Measurements from ENCODE around the gene H3-3A.

H3-3A gene

DNA sequence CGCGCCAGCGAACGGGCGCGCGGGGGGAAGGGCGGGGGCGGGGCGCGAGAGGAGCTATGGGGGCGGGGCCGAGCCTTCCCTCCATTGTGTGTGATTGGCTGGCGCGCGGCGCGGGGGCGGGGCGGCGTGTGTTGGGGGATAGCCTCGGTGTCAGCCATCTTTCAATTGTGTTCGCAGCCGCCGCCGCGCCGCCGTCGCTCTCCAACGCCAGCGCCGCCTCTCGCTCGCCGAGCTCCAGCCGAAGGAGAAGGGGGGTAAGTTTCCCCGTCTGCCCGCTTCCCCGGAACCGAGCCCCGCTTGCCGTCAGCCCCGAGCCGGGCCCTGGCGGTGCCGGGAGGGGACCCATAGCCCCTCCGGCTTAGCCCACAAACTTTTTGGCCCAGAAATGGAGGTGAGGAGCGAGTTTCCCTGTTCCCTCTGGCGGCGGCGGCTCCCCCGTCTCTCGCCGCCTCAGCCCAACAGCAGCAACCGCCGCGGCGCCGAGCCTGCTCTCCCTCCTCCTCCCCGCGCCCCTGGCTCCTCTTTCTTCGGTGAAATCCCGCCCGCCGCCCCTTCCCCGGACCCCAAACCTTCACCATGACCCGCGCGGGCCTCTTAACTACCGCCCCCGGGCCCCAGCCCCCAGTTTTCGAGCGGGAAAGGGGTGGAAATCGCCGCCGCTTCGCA lies at the start of gene H3-3A:
Gene H3-3A, plus strand, starts transcription at position 159 of the 666 bp plus-strand sequence. CDS start 1,636 bp downstream, outside the sequence.
- peak; percentile 85 for DNase-seq

DNA sequence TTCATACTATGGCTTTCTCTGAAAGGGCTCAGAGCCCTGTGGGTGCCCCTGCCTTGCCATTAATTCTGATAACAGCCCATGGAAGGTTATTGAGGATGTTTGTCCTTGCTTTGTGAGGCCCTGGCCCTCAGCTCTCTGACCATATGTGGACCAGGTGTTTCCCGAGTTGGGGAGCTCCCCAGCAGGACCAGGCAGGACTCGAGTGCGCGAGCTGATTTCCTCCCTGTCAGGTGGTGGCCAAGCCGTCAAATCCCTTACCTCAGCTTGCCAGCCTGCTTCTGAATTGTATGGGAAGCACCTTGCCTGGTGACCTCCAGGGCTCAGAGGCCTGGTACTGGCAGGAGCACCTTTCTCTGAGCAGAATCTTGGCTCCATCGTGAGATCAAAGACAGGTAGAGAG lies 45.4 kb upstream of the H3-3A start:
- DNase-seq, result no peak

- no peak for DNase-seq
Measured at GRCh38 chr1:226019572-226019971, 42.9 kb upstream of the H3-3A start.

- no peak for DNase-seq
Measured at GRCh38 chr1:226021401-226021800, 41.1 kb upstream of the H3-3A start.

- no peak for DNase-seq
Measured at GRCh38 chr1:226021801-226022200, 40.7 kb upstream of the H3-3A start.

DNA sequence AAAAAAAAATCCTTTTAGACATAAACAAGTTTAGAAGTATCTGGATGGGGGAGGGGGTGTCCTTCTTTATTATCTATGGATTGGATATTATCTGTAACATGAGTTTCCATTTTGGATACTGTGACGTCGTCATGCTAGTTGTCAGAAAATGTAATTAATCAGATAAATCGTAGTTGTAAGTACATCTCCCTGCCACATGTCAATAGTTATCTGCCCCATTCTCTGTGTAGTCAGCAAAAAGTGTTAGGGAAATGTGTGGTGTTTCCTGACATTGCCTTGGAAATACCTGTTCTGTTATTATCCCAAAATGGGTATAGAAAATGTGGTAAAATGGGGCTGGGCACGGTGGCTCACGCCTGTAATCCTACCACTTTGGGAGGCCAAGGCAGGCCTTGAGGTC lies 38.8 kb upstream of the H3-3A start:
- no peak for DNase-seq

DNA sequence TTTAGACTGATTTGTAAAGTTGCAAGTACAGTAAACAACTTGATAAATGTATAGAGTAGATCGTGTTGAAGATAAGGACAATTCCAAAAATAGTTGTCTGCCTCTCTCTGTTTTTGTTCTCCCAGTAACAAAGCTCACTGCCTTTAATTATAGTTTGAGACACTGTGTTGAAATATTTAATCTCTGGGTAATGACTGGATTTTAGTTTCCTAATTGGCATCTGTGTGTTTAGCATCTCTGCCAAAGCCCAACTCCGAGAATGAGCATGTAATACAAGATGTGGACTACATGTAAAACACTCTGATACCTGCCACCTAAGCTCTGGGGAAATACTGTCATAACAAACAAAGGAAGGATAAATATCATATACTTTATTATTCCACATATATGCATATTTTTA lies 35.7 kb upstream of the H3-3A start:
- no peak for DNase-seq

DNA sequence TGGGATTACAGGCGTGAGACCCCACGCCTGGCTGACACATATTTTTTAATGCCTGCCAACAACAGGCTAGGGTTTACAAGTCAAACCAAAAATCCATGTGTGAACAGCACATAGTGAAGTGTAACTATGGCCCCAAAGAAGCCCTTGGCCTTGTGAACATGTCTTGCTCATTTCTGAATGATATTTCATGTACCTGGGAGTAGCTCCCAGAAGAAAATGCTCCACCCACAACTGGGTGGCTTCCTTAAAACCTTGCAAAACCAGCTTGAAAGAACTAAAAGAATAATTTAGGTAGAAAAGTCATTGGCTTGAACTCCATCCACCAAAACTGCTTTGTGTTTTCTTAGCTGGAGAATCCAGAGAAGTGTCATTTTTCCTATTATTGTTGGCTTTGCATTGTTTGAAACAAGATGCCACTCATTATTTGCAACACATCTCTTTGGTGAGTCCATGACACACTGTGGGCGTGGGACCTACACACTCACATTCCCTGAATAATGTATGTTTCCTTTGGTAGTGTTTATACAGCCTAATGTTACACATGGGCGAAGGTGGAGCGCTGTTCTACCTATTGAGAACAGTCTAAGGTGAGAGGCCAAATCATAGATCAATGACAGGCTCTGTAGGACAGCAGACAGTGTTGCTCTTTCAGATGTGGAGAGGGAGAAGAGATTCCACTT lies 34.8 kb upstream of the H3-3A start:
- DNase-seq, result no peak

DNA sequence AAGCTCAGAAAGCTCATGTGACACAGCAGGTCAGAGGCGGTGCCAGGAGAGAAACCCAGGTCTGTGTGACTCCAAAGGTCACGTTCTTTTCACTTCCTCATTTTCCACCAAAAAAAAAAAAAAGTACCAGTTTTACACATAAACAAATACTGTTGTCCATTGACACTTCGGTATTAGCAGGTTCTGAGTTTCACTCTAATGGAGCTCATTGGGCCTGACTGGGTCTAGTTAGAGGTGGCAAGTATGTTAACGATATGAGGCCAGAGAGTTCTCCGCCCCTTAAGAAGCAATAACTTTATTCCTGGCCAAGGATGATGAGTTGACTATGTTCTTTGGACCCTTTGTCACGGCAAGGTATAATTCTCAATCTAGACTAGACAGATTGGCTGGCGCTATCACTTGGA lies 33.4 kb upstream of the H3-3A start:
- no peak for DNase-seq

- no peak for DNase-seq
Measured at GRCh38 chr1:226029568-226030225, 32.8 kb upstream of the H3-3A start.

- no peak for DNase-seq
Measured at GRCh38 chr1:226033582-226033981, 28.9 kb upstream of the H3-3A start.

GRCh38 chr1:226033991-226034390 lies 28.5 kb upstream of the H3-3A start:
- no peak for DNase-seq

DNA sequence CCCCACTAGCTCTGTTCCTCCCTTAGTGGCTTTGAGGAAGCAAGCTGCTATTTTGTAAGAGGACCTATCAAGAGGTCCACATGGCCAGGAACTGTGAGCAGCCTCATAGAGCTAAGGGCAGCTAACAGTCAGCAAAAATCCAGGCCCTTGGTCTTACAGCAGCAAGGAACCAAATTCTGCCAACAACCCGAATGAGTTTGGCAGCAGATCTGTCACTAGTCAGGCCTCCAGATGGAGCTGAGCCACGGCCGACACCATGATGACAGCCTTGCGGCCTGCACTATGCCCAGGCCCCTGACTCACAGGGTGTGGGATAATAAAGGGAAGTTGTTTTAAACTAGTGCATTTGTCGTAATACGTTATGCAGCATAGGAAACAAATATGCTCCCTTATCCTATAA lies 28.0 kb upstream of the H3-3A start:
- no peak for DNase-seq

- no peak for DNase-seq
Measured at GRCh38 chr1:226035915-226036314, 26.6 kb upstream of the H3-3A start.

DNA sequence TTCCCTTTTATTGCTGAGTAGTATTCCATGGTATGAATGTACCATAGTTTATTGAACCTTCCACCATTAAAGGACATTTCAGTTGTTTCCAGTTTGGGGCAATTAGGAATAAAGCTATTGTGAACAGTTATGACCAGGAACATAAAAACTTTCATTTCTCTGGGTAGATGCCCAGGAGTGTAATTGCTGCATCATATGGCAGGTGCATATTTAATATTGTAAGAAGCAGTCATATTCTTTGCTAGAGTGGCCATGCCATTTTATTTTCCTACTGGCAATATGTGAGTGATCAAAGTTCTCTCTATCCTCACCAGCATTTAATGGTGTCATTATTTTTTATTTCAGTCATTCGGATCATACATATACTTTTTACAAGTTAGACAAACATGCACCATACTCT lies 23.9 kb upstream of the H3-3A start:
- no peak for DNase-seq

DNA sequence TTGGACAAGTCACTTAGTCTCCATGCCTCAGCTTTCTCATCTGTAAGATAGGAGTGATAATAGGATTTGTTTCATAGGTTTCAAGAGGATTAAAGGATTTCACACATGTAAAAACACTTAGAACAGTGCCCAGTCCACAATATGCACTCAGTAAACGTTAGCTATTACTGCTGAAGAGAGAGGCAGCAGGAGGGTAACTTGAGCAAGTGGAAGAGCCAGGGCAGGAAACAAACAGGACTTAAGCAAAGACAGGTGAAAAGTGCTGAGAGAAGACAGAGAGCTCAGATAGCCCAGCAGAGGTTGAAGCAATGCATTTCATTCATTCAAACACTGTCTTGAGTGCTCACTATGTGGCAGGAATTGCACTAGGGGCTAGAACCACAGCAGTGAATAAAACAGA lies 21.1 kb upstream of the H3-3A start:
- no peak for DNase-seq

GRCh38 chr1:226044514-226045101 lies 17.9 kb upstream of the H3-3A start:
- DNase-seq, result no peak

- DNase-seq, result no peak
Measured at GRCh38 chr1:226046240-226046639, 16.3 kb upstream of the H3-3A start.

DNA sequence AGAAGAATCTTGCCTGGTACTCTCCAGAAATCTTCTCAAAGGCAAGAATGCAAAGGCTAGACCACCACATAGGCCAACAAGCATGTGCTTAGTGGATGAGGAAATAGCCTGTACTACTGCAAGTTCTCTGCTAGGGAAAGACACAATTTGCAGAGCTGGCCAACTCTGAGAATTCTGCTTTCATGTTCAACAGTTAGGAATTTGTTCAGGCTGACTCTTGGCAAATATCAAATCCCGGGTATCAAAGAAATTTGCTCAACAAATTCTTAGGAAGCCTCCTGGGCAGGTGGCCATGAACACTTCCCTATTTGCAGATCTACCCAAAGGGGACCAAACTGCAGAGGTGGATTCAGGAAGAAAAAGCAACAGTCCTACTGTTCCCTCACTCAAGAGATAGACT lies 15.0 kb upstream of the H3-3A start:
- no peak for DNase-seq

DNA sequence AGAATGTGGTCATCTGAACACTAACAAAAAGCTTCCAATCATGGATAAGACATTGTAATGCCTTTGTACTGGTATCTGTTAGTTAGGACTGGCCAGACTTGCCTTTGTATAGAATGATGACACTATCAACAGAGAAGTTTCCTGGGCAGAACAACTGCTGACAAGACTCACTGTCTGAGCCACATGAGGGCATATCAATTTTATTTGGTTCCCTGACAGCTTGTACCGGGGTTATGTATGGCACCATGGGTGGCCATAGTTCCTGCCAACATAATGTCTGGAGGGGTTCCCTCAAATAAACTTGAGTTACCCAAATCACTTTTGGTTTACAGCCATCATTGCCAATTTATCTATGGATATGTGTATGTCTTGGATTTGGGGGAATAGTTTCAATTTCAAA lies 13.6 kb upstream of the H3-3A start:
- no peak for DNase-seq

DNA sequence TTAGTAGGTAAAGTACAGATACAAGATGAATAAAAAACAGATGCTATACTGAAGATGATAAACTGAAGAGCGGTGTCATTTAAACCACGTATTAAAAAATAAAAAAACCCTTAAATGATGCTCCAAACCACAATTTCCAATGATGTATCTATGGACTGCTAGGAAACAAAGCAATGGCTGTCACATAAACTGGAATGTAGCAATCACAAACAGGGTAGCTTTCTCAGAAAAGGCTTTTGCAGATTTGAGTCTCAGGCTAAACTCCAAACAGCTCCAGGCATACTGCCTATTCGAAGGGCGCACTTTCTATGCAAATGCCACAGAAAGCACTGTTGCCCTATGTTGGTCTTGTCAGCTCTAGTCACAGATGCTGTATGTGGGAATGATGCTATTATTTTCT lies 12.4 kb upstream of the H3-3A start:
- no peak for DNase-seq

- DNase-seq, result no peak
Measured at GRCh38 chr1:226051365-226051764, 11.2 kb upstream of the H3-3A start.

DNA sequence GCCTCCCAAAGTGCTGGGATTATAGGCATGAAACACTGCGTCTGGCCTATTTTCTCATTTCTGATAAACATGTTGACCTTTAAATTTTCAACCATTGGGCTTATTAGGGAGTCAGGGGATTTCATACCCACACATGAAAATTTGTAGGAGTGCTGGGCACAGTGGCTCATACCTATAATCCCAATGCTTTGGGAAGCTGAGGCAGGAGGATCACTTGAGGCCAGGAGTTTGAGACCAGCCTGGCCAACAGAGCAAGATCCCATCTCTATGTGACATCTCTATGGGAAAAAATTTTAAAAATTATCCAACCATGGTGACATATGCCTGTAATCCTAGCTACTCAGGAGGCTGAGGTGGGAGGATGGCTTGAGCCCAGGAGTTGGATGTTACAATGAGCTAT lies 10.5 kb upstream of the H3-3A start:
- no peak for DNase-seq
